ENCODE results near the gene RHOF.

DNA sequence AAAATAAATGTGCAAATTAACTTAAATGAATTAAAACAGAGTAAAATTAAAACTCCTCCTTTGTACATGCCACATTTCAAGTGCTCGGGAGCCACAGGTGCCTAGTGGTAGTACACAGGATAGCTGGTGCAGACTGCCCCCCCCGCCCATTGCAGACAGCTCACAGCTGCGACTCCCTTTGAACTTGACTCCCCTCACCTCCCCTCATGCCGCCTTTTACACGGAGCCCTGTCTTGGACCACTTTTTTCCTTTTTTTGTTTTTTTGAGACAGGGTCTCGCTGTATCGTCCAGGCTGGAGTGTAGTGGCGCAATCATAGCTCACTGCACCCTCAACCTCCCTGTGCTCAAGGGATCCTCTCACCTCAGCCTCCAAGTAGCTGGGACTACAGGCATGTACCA is 21.8 kb upstream of the RHOF start:
- TF ChIP-seq, protein P1, sequence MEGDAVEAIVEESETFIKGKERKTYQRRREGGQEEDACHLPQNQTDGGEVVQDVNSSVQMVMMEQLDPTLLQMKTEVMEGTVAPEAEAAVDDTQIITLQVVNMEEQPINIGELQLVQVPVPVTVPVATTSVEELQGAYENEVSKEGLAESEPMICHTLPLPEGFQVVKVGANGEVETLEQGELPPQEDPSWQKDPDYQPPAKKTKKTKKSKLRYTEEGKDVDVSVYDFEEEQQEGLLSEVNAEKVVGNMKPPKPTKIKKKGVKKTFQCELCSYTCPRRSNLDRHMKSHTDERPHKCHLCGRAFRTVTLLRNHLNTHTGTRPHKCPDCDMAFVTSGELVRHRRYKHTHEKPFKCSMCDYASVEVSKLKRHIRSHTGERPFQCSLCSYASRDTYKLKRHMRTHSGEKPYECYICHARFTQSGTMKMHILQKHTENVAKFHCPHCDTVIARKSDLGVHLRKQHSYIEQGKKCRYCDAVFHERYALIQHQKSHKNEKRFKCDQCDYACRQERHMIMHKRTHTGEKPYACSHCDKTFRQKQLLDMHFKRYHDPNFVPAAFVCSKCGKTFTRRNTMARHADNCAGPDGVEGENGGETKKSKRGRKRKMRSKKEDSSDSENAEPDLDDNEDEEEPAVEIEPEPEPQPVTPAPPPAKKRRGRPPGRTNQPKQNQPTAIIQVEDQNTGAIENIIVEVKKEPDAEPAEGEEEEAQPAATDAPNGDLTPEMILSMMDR (IDR thresholded peaks at IDR 0.05): no peak
- TF ChIP-seq POLR2A (IDR thresholded peaks at IDR 0.05) (no peak), POLR2AphosphoS5 (IDR thresholded peaks at IDR 0.05; ENCODE audit: insufficient read depth in 1 of 2, low read depth in 1 of 2) (no peak)

Measured in vagina (tissue), 2 donors.